ENCODE results near the gene NTN1. TPM values are rescaled to one million over a fixed set of nuclear protein-coding genes. Genes with fewer than 3 reads are reported as not detected.

Gene NTN1
- polyA plus RNA-seq, 1 donor from 2014 or later, result 16.2 TPM

GRCh38 chr17:9249245-9249953 is 228.1 kb downstream of the NTN1 start:
- Histone ChIP-seq H3K27ac (ENCODE audit: low read length) (peak overlapping the region; percentile 79), H3K79me2 (replicated peaks; ENCODE audit: insufficient read depth, low read length) (no peaks in the 10 kb centered on the region), H3K9me3 (ENCODE audit: low read length) (no peaks in the 10 kb centered on the region), H3K4me3 (ENCODE audit: low read length) (peak overlapping the region; percentile 33), H4K20me1 (ENCODE audit: insufficient read depth) (no peaks in the 10 kb centered on the region), H3K9ac (ENCODE audit: low read length) (peak overlapping the region; percentile 56), H3K9me2 (ENCODE audit: insufficient read depth, low read length) (no peaks in the 10 kb centered on the region), H3F3A (ENCODE audit: insufficient read depth, low read length, poor library complexity, severe bottlenecking) (no peaks in the 10 kb centered on the region), H3K27me3 (ENCODE audit: insufficient read depth, low read depth, low read length) (no peaks in the 10 kb centered on the region), H3K4me2 (ENCODE audit: low read length) (no peak overlapping the region), H2AFZ (ENCODE audit: low read depth, low read length) (no peak overlapping the region), H3K36me3 (ENCODE audit: insufficient read depth, low read length) (no peaks in the 10 kb centered on the region)
- TF ChIP-seq CTCF (IDR thresholded peaks at IDR 0.05; ENCODE audit: poor library complexity, severe bottlenecking) (peak; percentile 36), RAD21 (conservative IDR thresholded peaks at IDR 0.05) (peak; percentile 40), SMC3 (conservative IDR thresholded peaks at IDR 0.05; ENCODE audit: poor library complexity) (peak; percentile 38), REST (IDR thresholded peaks at IDR 0.05; ENCODE audit: borderline replicate concordance) (no peak), EP300 (conservative IDR thresholded peaks at IDR 0.05; ENCODE audit: poor library complexity, severe bottlenecking) (peak; percentile 41), POLR2AphosphoS5 (IDR thresholded peaks at IDR 0.05) (peak; percentile 37), TAF1 (IDR thresholded peaks at IDR 0.05; ENCODE audit: low read depth) (no peak), EZH2 (IDR thresholded peaks at IDR 0.05; ENCODE audit: borderline replicate concordance, insufficient read depth, low read length, poor library complexity, severe bottlenecking) (no peak), MXI1 (conservative IDR thresholded peaks at IDR 0.05; ENCODE audit: poor library complexity, severe bottlenecking) (no peak)

GRCh38 chr17:9251273-9251672 is 230.0 kb downstream of the NTN1 start:
- Histone ChIP-seq H3K4me2 (ENCODE audit: low read length) (no peak overlapping the region), H3K9ac (ENCODE audit: low read length) (no peak overlapping the region), H3K27ac (ENCODE audit: low read length) (no peak overlapping the region), H3K9me3 (ENCODE audit: low read length) (no peaks in the 10 kb centered on the region), H2AFZ (ENCODE audit: low read depth, low read length) (no peak overlapping the region), H3K4me3 (ENCODE audit: low read length) (no peak overlapping the region), H3K9me2 (ENCODE audit: insufficient read depth, low read length) (no peaks in the 10 kb centered on the region), H3K79me2 (replicated peaks; ENCODE audit: insufficient read depth, low read length) (no peaks in the 10 kb centered on the region), H4K20me1 (ENCODE audit: insufficient read depth) (no peaks in the 10 kb centered on the region), H3K27me3 (ENCODE audit: insufficient read depth, low read depth, low read length) (no peaks in the 10 kb centered on the region), H3F3A (ENCODE audit: insufficient read depth, low read length, poor library complexity, severe bottlenecking) (no peaks in the 10 kb centered on the region), H3K36me3 (ENCODE audit: insufficient read depth, low read length) (no peaks in the 10 kb centered on the region)
- TF ChIP-seq EP300 (conservative IDR thresholded peaks at IDR 0.05; ENCODE audit: poor library complexity, severe bottlenecking), result no peak
- no peak for TF ChIP-seq SMC3 (conservative IDR thresholded peaks at IDR 0.05; ENCODE audit: poor library complexity)
- no peak for TF ChIP-seq CTCF (IDR thresholded peaks at IDR 0.05; ENCODE audit: poor library complexity, severe bottlenecking)
- no peak for TF ChIP-seq RAD21 (conservative IDR thresholded peaks at IDR 0.05)
- no peak for TF ChIP-seq REST (IDR thresholded peaks at IDR 0.05; ENCODE audit: borderline replicate concordance)
- TF ChIP-seq EZH2 (IDR thresholded peaks at IDR 0.05; ENCODE audit: borderline replicate concordance, insufficient read depth, low read length, poor library complexity, severe bottlenecking), result no peak
- no peak for TF ChIP-seq POLR2AphosphoS5 (IDR thresholded peaks at IDR 0.05)
- no peak for TF ChIP-seq MXI1 (conservative IDR thresholded peaks at IDR 0.05; ENCODE audit: poor library complexity, severe bottlenecking)
- TF ChIP-seq TAF1 (IDR thresholded peaks at IDR 0.05; ENCODE audit: low read depth), result no peak

Measured in neural cell (in vitro differentiated cells).